Psoas muscle (tissue), 8 donors: ENCODE data around the gene ANKRD33. TPM values are rescaled to one million over a fixed set of nuclear protein-coding genes. Genes with fewer than 3 reads are reported as not detected.

ENCODE experiments used
- ATAC-seq, 4 donors: fragments of 200-7000 bp; cut with Tn5 transposase; one replicate each; pipeline ENCODE4 v1.9.1; 2020; ENCODE audit warnings: moderate library complexity in 3 of 4, mild to moderate bottlenecking in 2 of 4
- DNase-seq, 2 donors: peaks; one replicate each; pipeline ENCODE4 v3.0.0-alpha.2; 2020
- H3K27ac ChIP-seq: fragments of 200-600 bp; one replicate; pipeline ENCODE4 v1.8.0; 2022
- H3K27me3 ChIP-seq, 3 donors: fragments of 200-600 bp in 1 of 3; one replicate each; pipeline versions ENCODE4 v1.6.1 to v1.8.0; 2013 to 2022; ENCODE audit warnings: low read length in 2 of 3, mild to moderate bottlenecking in 2 of 3, moderate library complexity in 1 of 3; ENCODE audit not compliant: insufficient read depth in 3 of 3
- H3K36me3 ChIP-seq, 2 donors: fragments of 200-600 bp in 1 of 2; one replicate each; pipeline versions ENCODE4 v1.6.1 to v1.8.0; 2013 to 2022; ENCODE audit warnings: low read depth in 1 of 2, mild to moderate bottlenecking in 1 of 2, moderate library complexity in 1 of 2; ENCODE audit not compliant: insufficient read depth in 1 of 2
- H3K4me1 ChIP-seq: fragments of 200-600 bp; one replicate; pipeline ENCODE4 v1.8.0; 2022
- H3K4me3 ChIP-seq: fragments of 200-600 bp; one replicate; pipeline ENCODE4 v1.8.0; 2022; ENCODE audit warnings: mild to moderate bottlenecking
- H3K9me3 ChIP-seq: fragments of 200-600 bp; one replicate; pipeline ENCODE4 v1.8.0; 2022
- WGBS, 3 donors: extraction: QIAGEN DNeasy Blood & Tissue Kit; methylation state at CpG; one replicate each; pipeline versions ENCODE4 v1.1.6 to v1.1.7; 2013; 5-methylcytosine and 5-hydroxymethylcytosine counted together
- intact Hi-C, 2 donors: fragments of 100-400 bp; cut with DNase I; formaldehyde crosslinking; loops; one replicate each; pipeline versions ENCODE4 v1.11.0 to v1.14.2; 2022
- polyA plus RNA-seq, 3 donors: library from polyadenylated mRNA; stranded (reverse); fragments of 200-250 nt; gene quantifications; one replicate each; pipeline ENCODE4 v1.2.3, GENCODE V29; 2013
- total RNA-seq, 4 donors: library from RNA; stranded (reverse); fragmentation: NEBNext Ultra II Directional in 2 of 4; extraction: Animal tissue kit (Norgen Biotek cat#: 25700) in 2 of 4; gene quantifications; one replicate each; pipeline versions ENCODE4 v1.2.1 to v1.2.4, GENCODE V29; 2021 to 2023
- TF ChIP-seq, protein P1 (sequence below): fragments of 200-600 bp; IDR thresholded peaks from one replicate; pipeline ENCODE4 v1.8.0; 2022; ENCODE audit warnings: antibody characterized with exemption
- donor health status: healthy with polysubstance abuse.
- donor health status: DM: no; HTN: no; CAD: no; lungs with moderate emphysema.
- donor health status: Bipolar disorder and iron deficiency.
- donor health status: healthy.
- donor health status: DM: yes; HTN: yes; CAD: no.
- donor health status: DM: no; HTN: no; CAD: no.
- donor health status: DM: no; HTN: no; CAD: no.
- donor health status: DM: yes; HTN: yes; CAD: no.

ANKRD33 gene
- total and polyA plus RNA-seq, 7 donors: 0.16 TPM; not detected in 6

DNA sequence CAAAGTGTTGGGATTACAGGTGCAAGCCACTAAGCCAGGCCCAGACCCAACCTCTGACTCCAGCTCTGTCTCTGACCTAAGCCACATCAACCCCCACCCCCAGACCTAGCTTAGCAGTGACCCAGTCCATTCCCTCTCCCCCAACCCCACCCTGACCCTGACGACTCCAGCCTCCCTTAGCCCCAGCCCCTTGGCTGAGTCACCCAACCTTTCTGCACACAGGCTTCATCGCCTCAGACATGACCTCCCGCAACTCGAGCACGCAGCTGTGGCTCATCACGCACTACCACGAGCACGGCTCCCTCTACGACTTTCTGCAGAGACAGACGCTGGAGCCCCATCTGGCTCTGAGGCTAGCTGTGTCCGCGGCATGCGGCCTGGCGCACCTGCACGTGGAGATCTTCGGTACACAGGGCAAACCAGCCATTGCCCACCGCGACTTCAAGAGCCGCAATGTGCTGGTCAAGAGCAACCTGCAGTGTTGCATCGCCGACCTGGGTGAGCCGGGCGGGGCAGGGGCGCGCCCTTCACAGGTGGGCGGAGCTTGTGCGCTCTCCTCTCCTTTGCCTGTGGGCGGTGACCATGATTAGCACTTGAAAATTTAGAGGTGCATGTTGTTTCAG, 27.2 kb downstream of the ANKRD33 start:
- no peaks in the 10 kb centered on the region for H3K27me3 ChIP-seq
- TF ChIP-seq, protein P1, sequence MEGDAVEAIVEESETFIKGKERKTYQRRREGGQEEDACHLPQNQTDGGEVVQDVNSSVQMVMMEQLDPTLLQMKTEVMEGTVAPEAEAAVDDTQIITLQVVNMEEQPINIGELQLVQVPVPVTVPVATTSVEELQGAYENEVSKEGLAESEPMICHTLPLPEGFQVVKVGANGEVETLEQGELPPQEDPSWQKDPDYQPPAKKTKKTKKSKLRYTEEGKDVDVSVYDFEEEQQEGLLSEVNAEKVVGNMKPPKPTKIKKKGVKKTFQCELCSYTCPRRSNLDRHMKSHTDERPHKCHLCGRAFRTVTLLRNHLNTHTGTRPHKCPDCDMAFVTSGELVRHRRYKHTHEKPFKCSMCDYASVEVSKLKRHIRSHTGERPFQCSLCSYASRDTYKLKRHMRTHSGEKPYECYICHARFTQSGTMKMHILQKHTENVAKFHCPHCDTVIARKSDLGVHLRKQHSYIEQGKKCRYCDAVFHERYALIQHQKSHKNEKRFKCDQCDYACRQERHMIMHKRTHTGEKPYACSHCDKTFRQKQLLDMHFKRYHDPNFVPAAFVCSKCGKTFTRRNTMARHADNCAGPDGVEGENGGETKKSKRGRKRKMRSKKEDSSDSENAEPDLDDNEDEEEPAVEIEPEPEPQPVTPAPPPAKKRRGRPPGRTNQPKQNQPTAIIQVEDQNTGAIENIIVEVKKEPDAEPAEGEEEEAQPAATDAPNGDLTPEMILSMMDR: no peak
- H3K36me3 ChIP-seq: peaks cover 0 to 23% of the 10 kb centered on the region in 2 donors
- no peak overlapping the region for H3K27ac ChIP-seq
- DNase-seq (no peak), ATAC-seq (no peak)
- intact Hi-C loops: no loop called here
- H3K4me3 ChIP-seq: no peak overlapping the region
- H3K9me3 ChIP-seq: no peaks in the 10 kb centered on the region
- 88 to 91% (median 91%) methylated on average over 28 of the region's 28 CpGs for WGBS, 3 donors
- peaks cover 19% of the 10 kb centered on the region for H3K4me1 ChIP-seq

DNA sequence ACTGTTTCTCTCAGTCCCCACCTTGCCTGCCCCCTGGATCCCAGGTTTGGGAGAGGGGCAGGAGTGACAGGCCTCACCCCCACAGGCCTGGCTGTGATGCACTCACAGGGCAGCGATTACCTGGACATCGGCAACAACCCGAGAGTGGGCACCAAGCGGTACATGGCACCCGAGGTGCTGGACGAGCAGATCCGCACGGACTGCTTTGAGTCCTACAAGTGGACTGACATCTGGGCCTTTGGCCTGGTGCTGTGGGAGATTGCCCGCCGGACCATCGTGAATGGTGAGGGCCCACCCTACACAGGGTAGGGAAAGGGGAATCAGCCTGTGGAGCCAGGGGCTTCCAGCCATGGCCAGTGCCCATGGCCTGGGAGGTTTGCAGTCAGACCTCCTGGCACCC, 28.0 kb downstream of the ANKRD33 start:
- Histone ChIP-seq H3K9me3 (no peaks in the 10 kb centered on the region), H3K4me3 (no peak overlapping the region), H3K36me3 (peaks cover 0 to 27% of the 10 kb centered on the region in 2 donors), H3K4me1 (peaks cover 24% of the 10 kb centered on the region), H3K27me3 (no peaks in the 10 kb centered on the region), H3K27ac (no peak overlapping the region)
- no peak for ATAC-seq
- TF ChIP-seq, protein P1: no peak
- intact Hi-C loops: no loop called here
- WGBS, 3 donors: 96 to 100% (median 98%) methylated on average over 11 of the region's 11 CpGs
- DNase-seq: no peak

DNA sequence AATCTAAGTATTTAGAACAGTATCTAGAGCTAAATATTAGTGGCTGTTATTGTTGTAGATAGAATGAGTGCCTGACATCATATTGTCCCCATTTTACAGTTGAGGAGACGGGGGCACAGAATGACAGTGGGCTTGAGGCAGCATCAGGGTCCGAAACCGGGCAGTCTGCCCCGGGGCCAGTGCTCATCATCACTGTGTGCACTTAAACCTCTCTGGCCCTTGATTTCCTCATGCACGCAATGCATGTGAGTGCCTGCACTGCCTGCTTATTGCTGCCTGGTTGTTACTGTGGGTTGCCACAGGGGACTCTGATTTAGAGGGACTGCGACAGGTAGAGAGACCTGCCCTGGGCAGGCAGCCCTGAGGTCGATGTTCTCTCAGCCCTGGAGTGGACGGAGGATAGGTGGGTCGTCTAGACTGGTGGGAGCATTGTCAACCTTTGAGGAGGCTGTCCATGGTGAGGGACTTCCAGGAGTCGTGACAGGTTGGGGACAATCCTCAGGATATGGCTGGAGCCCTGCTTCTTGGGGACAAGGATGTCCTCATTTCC, 29.2 kb downstream of the ANKRD33 start:
- TF ChIP-seq, protein P1: no peak
- H3K36me3 ChIP-seq: peaks cover 0 to 27% of the 10 kb centered on the region in 2 donors
- H3K9me3 ChIP-seq: no peaks in the 10 kb centered on the region
- WGBS, 3 donors: 88 to 90% (median 90%) methylated on average over 10 of the region's 10 CpGs
- intact Hi-C loops: no loop called here
- no peak for DNase-seq
- no peak overlapping the region for H3K27ac ChIP-seq
- no peak for ATAC-seq
- no peaks in the 10 kb centered on the region for H3K27me3 ChIP-seq
- H3K4me3 ChIP-seq: no peak overlapping the region
- peaks cover 36% of the 10 kb centered on the region for H3K4me1 ChIP-seq

DNA sequence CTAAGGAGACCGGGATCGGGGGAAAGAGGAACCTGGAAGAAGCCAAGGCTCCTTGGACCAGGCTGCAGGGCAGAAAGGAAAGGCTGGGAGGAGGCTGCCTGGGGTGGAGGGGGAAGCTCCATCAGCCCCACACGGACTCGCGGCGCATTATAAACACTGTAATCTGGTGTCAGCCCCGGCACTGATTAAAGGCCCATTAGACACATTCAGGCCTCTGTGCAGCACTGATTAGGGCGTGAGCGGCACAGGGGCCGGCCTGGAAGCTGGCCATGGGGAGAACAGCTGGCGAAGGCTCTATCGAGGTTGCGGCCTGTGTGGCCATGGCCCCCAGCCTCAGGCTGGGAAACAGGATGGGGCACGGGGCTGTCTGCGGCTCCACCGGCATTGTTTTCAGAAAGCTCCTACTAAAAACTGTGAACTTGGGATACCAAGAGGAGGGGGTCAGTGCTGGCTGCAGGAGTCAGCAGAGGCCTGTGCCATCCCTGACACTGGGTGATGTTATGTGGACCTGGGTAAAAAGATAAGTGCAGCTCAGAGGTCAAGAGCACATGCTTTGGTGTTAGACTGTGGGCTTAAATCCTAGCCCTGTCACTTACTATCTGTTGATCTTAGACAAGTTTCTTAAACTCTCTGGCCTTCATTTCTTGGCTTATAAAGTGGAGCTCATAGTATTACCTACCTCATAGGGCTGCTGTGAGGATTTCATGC, 30.0 kb downstream of the ANKRD33 start:
- Histone ChIP-seq H3K9me3 (no peaks in the 10 kb centered on the region), H3K4me3 (no peak overlapping the region), H3K27ac (peak overlapping the region; percentile 36), H3K4me1 (peaks cover 44% of the 10 kb centered on the region), H3K36me3 (peaks cover 0 to 27% of the 10 kb centered on the region in 2 donors), H3K27me3 (no peaks in the 10 kb centered on the region)
- WGBS, 3 donors: 44 to 56% (median 45%) methylated on average over 16 of the region's 16 CpGs
- ATAC-seq: no peak
- no peak for DNase-seq
- intact Hi-C loops: no loop called here
- TF ChIP-seq, protein P1: no peak
